SK-MEL-5 (cell line): ENCODE data around the gene DUS2. TPM values are rescaled to one million over a fixed set of nuclear protein-coding genes. Genes with fewer than 3 reads are reported as not detected.
"Not testable (repeated sequence)": the region's sequence is repeated elsewhere in the genome, so short reads cannot be mapped to it uniquely, and the experiment has no call there.

Source experiments
- DNase-seq: peaks from one replicate; pipeline ENCODE4 v3.0.0-alpha.2; 2016; ENCODE audit warnings: low read depth, low spot score
- in situ Hi-C: cut with HindIII; loops from 2 replicates; pipeline ENCODE4 v1.10.0; 2016; ENCODE audit warnings: low sequenced_read_pairs, high pct_unique_total_duplicates, low pct_unique_long_range_greater_than_20kb
- total RNA-seq: library from RNA; depleted of rRNA; stranded (reverse); fragments of >200 nt; shearing (Covaris generic); gene quantifications from 2 replicates; pipeline ENCODE4 v1.2.3, GENCODE V29; 2014

DUS2 gene
- total RNA-seq, 1 experiment from 2014 or later = 18.6 TPM

- no peak for DNase-seq
- in situ Hi-C loops = no loop called here
These were observed 74.0 kb downstream of the DUS2 start for GRCh38 chr16:68097088-68097487.

DNA sequence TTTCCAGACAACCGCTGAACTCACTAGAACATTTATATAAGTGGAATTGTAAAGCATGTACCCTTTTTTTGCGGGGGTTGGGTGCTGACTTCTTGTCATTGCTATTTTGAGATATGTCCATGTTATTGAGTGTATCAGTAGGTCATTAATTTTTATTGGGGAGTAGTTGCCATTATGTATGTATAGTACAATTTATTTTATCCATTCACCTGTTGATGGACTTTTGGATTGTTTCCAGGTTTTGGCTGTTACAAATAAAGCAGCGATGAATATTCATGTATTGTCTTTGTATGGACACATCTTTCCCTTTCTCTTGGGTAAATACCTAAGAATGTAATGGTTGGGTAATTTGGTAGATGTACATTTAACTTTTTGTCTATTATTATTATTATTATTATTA is 74.8 kb downstream of the DUS2 start:
- no peak for DNase-seq
- in situ Hi-C loops = no loop called here

- in situ Hi-C loops = no loop called here
- no peak for DNase-seq
These were observed 77.4 kb downstream of the DUS2 start for GRCh38 chr16:68100488-68100887.

DNA sequence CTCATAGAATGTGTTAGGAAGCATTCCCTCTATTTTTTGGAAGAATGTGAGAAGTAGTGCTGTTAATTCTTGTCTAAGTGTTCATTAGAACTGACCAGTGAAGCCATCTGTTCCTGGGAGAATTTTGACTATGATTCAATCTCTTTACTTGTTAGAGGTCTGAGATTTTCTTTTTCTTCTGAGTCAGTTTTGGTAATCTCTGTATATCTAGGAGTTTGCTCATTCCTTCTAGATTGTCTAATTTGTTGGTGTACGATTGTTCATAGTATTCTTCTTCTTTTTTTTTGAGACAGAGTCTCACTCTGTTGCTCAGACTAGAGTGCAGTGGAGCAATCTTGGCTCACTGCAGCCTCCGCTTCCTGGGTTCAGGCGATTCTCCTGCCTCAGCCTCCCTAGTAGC is 82.5 kb downstream of the DUS2 start:
- in situ Hi-C loops = no loop called here
- no peak for DNase-seq

- DNase-seq, in situ Hi-C loops: not testable (repeated sequence)
These were observed 84.3 kb downstream of the DUS2 start for GRCh38 chr16:68107230-68107928.

DNA sequence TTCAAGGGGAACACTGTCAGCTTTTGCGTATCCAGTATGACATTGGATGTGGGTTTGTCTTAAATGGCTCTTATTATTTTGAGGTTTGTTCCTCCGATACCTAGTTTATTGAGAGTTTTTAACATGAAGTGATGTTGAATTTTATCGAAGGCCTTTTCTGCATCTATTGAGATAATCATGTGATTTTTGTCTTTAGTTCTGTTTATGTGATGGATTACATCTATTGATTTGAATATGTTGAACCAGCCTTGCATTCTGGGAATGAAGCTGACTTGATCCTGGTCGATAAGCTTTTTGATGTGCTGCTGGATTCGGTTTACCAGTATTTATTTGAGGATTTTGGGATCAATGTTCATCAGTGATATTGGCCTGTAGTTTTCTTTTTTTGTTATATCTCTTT is 86.1 kb downstream of the DUS2 start:
- DNase-seq, in situ Hi-C loops: not testable (repeated sequence)

DNA sequence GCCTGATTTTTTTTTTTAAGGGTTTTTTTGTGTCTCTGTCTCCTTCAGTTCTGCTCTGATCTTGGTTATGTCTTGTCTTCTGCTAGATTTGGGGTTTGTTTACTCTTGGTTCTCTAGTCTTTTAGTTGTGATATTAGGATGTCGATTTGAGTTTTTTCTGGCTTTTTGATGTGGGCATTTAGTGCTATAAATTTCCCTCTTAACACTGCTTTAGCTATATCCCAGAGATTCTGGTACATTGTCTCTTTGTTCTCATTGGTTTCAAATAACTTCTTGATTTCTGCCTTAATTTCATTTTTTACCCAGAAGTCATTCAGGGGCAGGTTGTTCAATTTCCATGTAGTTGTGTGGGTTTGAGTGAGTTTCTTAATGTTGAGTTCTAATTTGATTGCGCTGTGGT is 87.5 kb downstream of the DUS2 start:
- in situ Hi-C loops, DNase-seq: not testable (repeated sequence)

DNA sequence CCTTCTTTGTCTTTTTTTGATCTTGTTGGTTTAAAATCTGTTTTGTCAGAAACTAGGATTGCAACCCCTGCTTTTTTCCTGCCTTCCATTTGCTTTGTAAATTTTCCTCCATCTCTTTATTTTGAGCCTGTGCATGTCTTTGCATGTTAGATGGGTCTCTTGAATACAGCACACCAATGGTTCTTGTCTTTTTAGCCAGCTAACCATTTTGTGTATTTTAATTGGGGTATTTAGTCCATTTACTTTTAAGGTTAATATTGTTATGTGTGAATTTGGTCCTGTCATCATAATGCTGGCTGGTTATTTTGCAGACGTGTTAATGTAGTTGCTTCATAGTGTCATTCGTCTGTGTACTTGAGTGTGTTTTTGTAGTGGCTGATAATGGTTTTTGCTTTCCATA is 88.3 kb downstream of the DUS2 start:
- DNase-seq = no peak
- in situ Hi-C loops = no loop called here

GRCh38 chr16:68113059-68113761 is 90.1 kb downstream of the DUS2 start:
- DNase-seq = no peak
- in situ Hi-C loops = no loop called here

GRCh38 chr16:68113765-68114240 is 90.7 kb downstream of the DUS2 start:
- in situ Hi-C loops = no loop called here
- DNase-seq = no peak

DNA sequence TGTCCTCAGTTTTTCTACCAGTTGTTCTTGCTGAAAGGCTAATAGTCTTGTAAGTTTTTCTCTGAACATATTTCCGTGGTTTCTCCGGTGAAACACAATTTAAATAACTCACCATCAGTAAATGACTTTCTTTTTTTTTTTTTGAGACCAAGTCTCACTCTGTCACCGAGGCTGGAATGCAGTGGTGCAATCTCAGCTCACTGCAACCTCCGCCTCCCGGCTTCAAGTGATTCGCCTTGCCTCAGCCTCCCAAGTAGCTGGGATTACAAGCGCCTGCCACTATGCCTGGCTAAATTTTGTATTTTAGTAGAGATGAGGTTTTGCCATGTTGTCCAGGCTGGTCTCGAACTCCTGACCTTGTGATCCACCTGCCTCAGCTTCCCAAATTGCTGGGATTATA is 91.9 kb downstream of the DUS2 start:
- in situ Hi-C loops, DNase-seq: not testable (repeated sequence)

GRCh38 chr16:68115851-68116250 is 92.8 kb downstream of the DUS2 start:
- DNase-seq = no peak
- in situ Hi-C loops = no loop called here

- in situ Hi-C loops = no loop called here
These were observed 93.3 kb downstream of the DUS2 start for GRCh38 chr16:68116256-68116867.

DNA sequence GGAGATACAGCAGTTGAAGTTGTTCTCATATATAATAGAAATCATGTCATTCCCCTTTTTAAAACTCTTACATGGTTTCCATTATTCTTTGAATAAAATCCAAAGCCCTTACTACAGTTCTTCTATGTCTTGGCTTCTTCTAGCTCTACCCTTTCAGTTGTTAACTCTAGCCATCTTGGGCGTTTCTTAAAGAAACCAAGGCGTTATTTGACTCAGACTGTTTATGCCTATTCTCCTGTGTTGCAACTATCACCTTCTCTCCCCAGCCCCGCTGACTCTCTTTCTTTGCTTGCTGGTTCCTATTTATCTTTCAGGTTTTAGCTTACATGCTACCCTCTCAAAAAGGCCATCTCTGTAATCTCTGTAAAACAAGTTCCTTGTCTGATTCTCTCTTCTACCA is 94.8 kb downstream of the DUS2 start:
- in situ Hi-C loops = no loop called here
- DNase-seq = no peak

More at GRCh38 chr16:68116256-68116867, 93.3 kb downstream of the DUS2 start:
- DNase-seq = peak; percentile 58

GRCh38 chr16:68118954-68119353 is 95.9 kb downstream of the DUS2 start:
- DNase-seq, in situ Hi-C loops: not testable (repeated sequence)

GRCh38 chr16:68120496-68120895 is 97.4 kb downstream of the DUS2 start:
- in situ Hi-C loops, DNase-seq: not testable (repeated sequence)

DNA sequence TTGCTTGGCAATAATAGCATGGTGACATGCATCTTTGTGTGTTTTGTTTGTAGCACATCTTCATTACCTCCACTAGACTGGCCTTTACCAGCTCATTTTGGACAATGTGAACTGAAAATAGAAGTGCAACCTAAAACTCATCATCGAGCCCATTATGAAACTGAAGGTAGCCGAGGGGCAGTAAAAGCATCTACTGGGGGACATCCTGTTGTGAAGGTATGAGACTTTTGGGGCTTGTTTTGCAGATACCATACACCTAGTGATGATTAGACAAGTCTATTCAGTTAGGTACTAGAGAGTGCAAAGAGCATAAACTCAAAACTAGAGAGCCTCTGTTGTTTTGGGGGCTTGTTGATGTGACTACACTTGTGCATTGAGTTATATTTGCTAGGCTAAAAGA is 103.3 kb downstream of the DUS2 start:
- no peak for DNase-seq
- in situ Hi-C loops = no loop called here

DNA sequence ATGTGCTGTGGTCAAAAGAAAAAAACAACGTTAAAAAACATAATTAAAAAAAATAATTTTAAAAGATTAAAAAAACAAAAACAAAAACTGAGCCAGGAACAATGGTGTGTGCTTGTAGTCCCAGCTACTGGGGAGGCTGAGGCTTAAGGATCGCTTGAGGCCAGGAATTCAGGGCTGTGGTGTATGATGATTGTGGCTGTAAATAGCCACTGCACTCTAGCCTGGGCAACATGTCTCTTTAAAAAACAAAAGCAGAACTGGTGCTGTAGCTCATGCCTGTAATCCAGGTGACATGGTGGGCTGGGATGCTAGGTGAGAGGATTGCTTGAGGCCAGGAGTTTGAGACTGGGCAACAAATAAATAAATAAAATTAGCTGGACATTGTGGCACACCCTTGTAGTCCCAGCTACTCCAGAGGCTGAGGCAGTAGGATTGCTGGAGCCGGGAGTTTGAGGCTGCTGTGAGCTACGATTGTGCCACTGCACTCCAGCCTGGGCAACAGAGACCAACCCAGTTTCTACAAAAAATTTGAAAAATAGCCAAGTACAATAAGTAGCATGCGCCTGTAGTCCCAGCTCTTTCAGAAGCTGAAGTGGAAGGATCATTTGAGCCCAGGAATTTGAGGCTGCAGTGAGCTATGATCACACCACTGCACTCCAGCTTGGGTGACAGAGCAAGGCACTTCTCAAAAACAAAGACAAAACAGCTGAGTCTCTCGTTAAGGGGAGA is 105.7 kb downstream of the DUS2 start:
- DNase-seq = no peak
- in situ Hi-C loops = no loop called here
